HL-60 (cell line): ENCODE measurements around the gene SHC3.

ENCODE experiments used
- POLR2AphosphoS5 ChIP-seq: IDR thresholded peaks from 2 replicates; pipeline ENCODE4 v1.6.1; 2012; ENCODE audit warnings: low read depth
- TF ChIP-seq, protein P1 (sequence below): IDR thresholded peaks from one replicate; pipeline ENCODE4 v1.5.1; 2011; ENCODE audit warnings: low read length, control low read depth, inconsistent platforms; ENCODE audit not compliant: insufficient read depth

DNA sequence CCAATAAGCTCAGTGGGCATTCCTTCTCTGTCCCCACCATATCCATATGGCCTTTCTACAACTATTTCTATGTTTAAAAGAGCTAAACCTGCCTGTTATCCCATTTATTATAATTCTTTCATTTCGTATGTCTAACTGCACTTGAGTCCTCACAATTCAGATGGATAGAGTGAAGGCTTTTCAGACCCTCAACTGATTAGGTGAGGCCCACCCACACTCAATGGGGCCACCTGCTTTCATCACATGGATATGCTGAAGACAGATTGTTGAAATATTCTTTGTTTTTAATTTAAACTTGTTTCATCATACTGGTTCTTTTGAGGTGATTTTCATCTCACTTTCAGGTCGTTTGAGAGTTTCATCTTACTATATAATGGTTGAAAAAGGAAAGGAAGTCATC lies 193.0 kb downstream of the SHC3 start:
- TF ChIP-seq, protein P1, sequence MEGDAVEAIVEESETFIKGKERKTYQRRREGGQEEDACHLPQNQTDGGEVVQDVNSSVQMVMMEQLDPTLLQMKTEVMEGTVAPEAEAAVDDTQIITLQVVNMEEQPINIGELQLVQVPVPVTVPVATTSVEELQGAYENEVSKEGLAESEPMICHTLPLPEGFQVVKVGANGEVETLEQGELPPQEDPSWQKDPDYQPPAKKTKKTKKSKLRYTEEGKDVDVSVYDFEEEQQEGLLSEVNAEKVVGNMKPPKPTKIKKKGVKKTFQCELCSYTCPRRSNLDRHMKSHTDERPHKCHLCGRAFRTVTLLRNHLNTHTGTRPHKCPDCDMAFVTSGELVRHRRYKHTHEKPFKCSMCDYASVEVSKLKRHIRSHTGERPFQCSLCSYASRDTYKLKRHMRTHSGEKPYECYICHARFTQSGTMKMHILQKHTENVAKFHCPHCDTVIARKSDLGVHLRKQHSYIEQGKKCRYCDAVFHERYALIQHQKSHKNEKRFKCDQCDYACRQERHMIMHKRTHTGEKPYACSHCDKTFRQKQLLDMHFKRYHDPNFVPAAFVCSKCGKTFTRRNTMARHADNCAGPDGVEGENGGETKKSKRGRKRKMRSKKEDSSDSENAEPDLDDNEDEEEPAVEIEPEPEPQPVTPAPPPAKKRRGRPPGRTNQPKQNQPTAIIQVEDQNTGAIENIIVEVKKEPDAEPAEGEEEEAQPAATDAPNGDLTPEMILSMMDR: no peak
- no peak for TF ChIP-seq POLR2AphosphoS5
